Omental fat pad (tissue), 4 donors: ENCODE data around the gene DSC1. TPM values are rescaled to one million over a fixed set of nuclear protein-coding genes. Genes with fewer than 3 reads are reported as not detected.

Experiments used
- ATAC-seq: fragments of 150-250 bp; one replicate; pipeline ENCODE4 v1.9.1; 2016; ENCODE audit warnings: mild to moderate bottlenecking, moderate library complexity; ENCODE audit not compliant: low FRiP score
- DNase-seq: peaks from one replicate; pipeline ENCODE4 v3.0.0-alpha.2; 2019; ENCODE audit warnings: low spot score
- CTCF ChIP-seq, 3 donors: fragments of 450-650 bp; IDR thresholded peaks; one replicate each; pipeline ENCODE4 v1.5.1; 2016 to 2017; ENCODE audit warnings: antibody characterized with exemption in 3 of 3, mild to moderate bottlenecking in 3 of 3, moderate library complexity in 2 of 3
- total RNA-seq, 4 donors: library from RNA; depleted of rRNA; stranded (reverse); fragments of >200 nt; gene quantifications; one replicate each; pipeline ENCODE4 v1.1.0, GENCODE V29; 2016

DSC1 gene
- total RNA-seq, 4 donors from 2014 or later: 0.09 TPM; not detected in 3

- DNase-seq (no peak), ATAC-seq (no peak)
- TF ChIP-seq CTCF (IDR thresholded peaks at IDR 0.05): no peak
Observed at GRCh38 chr18:31091350-31091749, 71.3 kb downstream of the DSC1 start.

GRCh38 chr18:31088532-31088931 is 74.1 kb downstream of the DSC1 start:
- DNase-seq (no peak), ATAC-seq (no peak)
- no peak for TF ChIP-seq CTCF (IDR thresholded peaks at IDR 0.05)

- DNase-seq: no peak
- ATAC-seq: no peak
- no peak for TF ChIP-seq CTCF (IDR thresholded peaks at IDR 0.05)
Observed at GRCh38 chr18:31079973-31080372, 82.7 kb downstream of the DSC1 start.

Other genes starting within 250 kb of the DSC1 start
- gene DSC3, start 120.1 kb downstream of the DSC1 start, total RNA-seq: 10 to 100 TPM in 3 of 4 donors, under 1 TPM in 1; 0.32 to 60.2 (median 20.9) TPM
- gene DSC2, start 60.4 kb downstream of the DSC1 start, total RNA-seq: 10 to 100 TPM; 10.9 to 15.1 (median 12.4) TPM
- gene DSG1, start 155.3 kb upstream of the DSC1 start, total RNA-seq: under 1 TPM in 2 of 4 donors, not detected in 2; 0.19 to 0.63 TPM
- gene DSG4, start 213.9 kb upstream of the DSC1 start, total RNA-seq: under 1 TPM in 3 of 4 donors, not detected in 1; 0.09 to 0.63 (median 0.19) TPM